GDM1 (cell line): Measurements from ENCODE around the gene LRRC45.

Experiments
- DNase-seq: peaks from one replicate; lab custom pipeline; 2025; lab: John Stamatoyannopoulos, UW

Gene LRRC45

DNA sequence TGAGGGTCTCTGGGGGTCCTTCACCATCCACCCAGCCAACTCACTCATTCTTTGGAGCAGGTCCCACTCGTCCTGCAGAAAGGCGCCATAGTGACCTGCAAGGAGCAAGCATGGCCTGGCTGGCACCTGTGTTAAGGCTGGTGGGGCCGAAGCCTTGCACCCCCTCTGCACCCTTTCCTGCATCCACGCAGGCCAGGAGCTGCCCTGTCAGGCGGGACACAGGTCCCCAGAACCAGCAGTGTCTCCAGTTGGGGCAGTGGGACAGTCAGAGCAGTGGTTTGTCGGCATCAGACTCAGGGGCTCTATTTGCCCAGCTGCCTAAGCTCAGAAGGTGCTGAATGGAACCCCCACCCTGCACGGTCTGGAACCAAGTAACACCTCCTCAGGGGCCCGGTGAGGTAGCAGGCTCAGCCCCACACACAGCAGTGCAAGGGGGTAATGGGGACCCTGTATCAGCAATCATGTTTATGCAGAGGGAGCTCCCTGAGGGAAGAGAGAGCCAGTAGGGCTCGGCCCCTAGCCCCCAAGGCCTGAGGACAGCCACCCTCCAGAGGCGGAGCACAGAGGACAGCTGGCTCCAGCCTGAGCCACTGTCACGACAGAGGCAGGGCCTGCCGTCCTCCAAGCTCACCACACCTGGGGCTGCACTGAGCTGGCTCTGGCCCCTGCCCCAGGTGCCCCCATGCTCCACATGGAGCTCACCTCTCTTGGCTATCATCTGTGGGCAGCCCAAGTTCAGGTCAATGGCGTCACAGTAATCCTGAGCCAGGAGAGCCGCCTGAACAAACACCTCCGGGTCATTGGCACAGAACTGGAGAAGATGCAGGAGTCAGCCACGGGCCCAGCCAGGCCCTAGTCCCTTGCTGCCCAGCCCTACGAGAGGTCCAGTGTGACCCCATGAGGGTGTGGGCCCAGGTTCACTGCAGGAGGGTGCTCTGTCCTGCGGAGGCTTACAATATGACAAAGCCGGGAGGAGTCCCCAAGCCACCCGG is 40.6 kb downstream of the LRRC45 start:
- DNase-seq, result no peak

GRCh38 chr17:82064433-82065192 is 41.5 kb downstream of the LRRC45 start:
- DNase-seq, result no peak

GRCh38 chr17:82065193-82065637 is 42.1 kb downstream of the LRRC45 start:
- no peak for DNase-seq

DNA sequence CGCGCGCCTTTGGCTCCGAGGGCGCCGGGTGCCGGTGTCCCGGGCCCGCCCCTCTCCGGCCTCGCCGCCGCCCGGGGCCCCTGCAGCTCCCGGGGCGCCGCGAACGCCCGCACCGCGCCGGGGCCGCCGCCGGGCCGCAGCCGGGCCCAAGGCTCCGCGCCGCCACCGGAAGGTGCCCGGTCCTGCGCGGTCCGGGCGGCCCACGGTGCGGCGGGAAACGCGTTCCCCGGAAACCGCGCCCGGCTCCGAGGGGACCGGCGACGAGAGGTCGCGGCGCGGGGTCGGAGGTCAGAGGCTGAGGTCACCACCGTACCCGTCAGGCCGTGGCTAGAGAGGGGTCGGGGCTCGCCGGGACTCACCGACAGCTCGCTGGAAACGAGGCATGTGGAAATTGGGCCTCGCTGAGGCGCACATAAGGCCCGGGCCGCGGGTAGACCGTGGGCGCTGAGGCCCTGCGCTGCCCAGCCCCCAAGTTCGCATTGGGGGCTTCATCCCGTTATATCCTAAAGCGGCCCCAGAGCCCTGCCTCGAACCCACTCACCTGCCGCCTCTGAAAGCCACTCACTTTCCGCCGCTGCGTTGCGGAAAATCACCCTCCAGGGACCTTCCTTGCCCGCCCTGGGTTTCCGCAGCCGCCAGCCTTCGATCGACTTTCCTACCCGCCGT is 42.7 kb downstream of the LRRC45 start, which contains the start of gene DUS1L:
Gene DUS1L (minus strand): TSS at position 167 of the 666 bp plus-strand sequence. CDS start 745 bp downstream, outside the sequence.
- DNase-seq, result peak; percentile 50

DNA sequence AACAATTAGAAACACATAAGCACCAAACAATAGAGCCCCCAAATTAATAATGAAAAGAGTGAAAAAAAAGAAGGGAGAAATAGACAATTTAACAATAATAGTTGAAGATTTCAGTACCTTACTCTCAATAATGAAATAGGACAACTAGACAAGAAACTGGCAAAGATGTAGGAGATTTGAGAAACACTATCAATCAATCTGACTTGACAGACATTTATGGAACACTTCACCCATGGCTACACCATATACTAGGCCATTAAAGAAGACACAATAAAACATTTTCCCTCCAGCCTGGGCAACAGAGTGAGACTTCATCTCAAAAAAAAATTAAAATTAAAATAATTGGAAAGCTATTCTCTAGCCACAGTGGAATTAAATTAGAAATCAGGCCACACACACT is 47.5 kb downstream of the LRRC45 start:
- DNase-seq, result no peak

GRCh38 chr17:82072827-82073226 is 49.7 kb downstream of the LRRC45 start:
- no peak for DNase-seq

- DNase-seq, result no peak
Observed at GRCh38 chr17:82073446-82073845, 50.3 kb downstream of the LRRC45 start.

DNA sequence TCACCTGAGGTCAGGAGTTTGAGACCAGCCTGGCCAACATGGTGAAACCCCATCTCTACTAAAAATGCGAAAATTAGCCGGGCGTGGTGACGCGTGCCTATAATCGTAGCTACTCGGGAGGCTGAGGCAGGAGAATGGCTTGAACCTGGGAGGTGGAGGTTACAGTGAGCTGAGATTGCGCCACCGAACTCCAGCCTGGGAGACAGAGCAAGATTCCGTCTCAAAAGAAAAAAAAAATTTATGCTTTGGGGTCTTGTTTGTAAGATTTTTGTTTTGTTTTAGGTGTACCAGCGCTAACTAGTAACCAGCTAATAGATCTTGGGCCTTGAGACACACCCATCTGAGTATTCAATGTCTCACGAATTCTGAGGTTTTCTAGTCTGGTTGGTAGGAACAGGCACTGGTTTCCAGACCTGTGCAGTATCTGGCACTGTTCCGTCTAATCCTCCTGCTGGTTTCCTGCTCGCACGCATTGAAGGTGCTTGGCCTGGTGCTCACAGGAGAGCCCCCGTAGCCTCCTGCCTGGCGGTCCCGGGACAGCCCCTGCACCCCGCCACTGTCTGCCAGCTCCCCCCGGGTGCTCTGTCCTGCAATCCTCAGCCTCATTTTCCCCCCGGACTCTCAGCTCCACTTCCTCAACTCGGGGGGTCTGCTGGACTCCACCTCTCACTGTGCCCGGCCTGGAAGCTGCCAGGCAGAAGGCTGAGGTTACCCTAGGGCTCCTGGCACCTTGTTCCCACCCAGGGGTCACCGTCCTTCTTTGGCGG is 53.1 kb downstream of the LRRC45 start:
- no peak for DNase-seq

GRCh38 chr17:82076785-82077591 is 53.9 kb downstream of the LRRC45 start:
- DNase-seq, result no peak

GRCh38 chr17:82077617-82078358 is 54.7 kb downstream of the LRRC45 start:
- DNase-seq, result no peak

- DNase-seq, result no peak
Observed at GRCh38 chr17:82078433-82078832, 55.3 kb downstream of the LRRC45 start.

DNA sequence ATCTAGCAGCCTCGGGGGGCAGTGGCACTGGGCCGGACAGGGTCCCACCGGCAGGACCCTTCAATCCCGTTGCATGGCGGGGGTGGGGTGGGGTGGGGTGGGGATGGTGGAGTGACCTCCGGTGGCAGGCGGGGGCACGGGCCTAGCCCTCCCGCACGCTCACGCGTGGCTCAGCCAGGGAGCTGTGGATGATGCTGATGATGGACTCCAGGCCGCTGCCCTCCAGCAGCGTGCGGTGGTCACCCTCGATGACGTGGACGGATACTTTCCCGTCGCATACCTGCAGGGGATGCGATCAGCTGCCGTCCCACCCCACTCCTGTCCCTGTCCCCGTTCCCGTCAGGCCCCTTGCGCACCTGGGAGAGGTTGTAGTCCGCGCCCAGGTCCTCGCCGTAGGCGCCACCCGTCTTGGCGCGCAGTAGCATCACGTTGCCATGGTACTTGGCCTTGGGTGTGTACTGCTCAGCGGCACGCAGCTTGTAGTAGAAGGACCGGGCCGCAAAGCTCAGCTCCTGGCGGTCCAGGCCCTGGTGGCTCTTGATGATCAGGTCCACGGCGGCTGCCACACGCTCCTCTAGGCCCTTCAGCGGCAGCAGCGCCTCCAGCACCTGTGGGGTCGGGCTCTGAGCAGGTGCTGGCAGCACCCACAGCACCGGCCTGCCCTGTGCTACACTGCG is 56.0 kb downstream of the LRRC45 start:
- no peak for DNase-seq

GRCh38 chr17:82080048-82080788 is 57.1 kb downstream of the LRRC45 start:
- no peak for DNase-seq
